Uterus (tissue), 2 donors: Measurements from ENCODE around the gene PAOX.

Experiments
- CTCF ChIP-seq, 4 experiments: fragments of 200-600 bp in 2 of 4; fragments of 450-650 bp in 2 of 4; sonication (generic) in 2 of 4; IDR thresholded peaks; one replicate each; pipeline ENCODE4 v1.5.1; 2016 to 2019; ENCODE audit warnings: antibody characterized with exemption in 4 of 4, mild to moderate bottlenecking in 2 of 4, moderate library complexity in 1 of 4
- POLR2A ChIP-seq, 2 donors: fragments of 450-650 bp; IDR thresholded peaks; one replicate each; pipeline ENCODE4 v1.6.1; 2016; ENCODE audit warnings: antibody characterized with exemption in 2 of 2, mild to moderate bottlenecking in 1 of 2, moderate library complexity in 1 of 2

- TF ChIP-seq CTCF (IDR thresholded peaks at IDR 0.05) (no peak), POLR2A (IDR thresholded peaks at IDR 0.05) (no peak)
Measured at GRCh38 chr10:133403359-133403758, 24.3 kb downstream of the PAOX start.
